Activated CD8-positive, alpha-beta memory T cell treated with anti-CD3 and anti-CD28 coated beads for 48 hours (primary cell): ENCODE results near the gene BOD1L2.

Experiments
- DNase-seq, 3 experiments: peaks; one replicate each; pipeline ENCODE4 v3.0.0-alpha.2; 2020; ENCODE audit warnings: low read depth in 2 of 3, low spot score in 2 of 3

Gene BOD1L2

DNA sequence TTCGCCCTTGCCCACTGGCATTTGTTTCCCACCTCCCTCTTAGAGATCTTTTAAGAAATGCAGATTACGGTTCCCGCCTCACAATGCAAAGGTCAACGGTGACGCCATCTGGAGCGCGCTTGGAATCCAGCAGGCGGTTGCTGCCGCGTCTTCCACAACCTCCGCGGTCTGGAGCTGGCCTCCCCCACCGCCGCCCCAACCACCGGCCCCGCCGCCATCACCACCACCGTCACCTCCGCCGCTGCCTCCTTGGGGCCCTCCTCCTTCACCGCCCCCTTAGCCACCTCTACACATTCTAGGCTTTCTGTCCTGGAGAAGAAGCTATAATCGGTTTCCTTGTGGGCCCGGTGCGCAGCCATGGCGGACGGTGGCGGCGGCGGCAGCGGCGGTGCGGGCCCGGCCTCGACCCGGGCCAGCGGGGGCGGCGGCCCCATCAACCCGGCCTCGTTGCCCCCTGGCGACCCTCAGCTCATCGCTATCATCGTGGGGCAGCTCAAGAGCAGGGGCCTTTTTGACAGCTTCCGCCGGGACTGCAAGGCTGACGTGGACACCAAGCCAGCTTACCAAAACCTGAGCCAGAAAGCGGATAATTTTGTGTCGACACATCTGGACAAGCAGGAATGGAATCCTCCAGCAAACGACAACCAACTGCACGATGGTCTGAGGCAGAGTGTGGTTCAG is at the start of gene BOD1L2:
Gene BOD1L2 (plus strand): TSS at position 132 of the 681 bp plus-strand sequence. CDS start 226 bp downstream, at position 358.
- DNase-seq: no peak

GRCh38 chr18:57107140-57107832 is 39.6 kb upstream of the BOD1L2 start:
- no peak for DNase-seq

DNA sequence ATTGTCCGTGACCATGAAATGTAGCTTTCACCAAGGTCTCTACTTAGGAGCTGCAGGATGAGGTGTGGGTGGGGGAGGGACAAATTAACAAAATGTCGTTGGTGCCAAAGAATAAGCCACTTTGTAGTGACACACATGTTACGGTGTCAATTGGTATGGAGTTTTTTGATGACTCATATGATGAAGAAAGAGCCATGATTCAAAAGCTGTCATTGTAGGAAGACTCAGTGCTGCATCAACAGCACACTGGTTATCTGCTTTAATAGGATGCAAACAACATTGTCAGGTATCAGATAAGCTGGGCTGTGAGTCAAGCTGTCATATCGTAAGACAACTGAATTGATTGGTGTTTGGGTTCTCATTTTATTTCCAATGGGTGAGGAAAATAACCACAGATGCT is 36.6 kb upstream of the BOD1L2 start:
- DNase-seq: no peak

DNA sequence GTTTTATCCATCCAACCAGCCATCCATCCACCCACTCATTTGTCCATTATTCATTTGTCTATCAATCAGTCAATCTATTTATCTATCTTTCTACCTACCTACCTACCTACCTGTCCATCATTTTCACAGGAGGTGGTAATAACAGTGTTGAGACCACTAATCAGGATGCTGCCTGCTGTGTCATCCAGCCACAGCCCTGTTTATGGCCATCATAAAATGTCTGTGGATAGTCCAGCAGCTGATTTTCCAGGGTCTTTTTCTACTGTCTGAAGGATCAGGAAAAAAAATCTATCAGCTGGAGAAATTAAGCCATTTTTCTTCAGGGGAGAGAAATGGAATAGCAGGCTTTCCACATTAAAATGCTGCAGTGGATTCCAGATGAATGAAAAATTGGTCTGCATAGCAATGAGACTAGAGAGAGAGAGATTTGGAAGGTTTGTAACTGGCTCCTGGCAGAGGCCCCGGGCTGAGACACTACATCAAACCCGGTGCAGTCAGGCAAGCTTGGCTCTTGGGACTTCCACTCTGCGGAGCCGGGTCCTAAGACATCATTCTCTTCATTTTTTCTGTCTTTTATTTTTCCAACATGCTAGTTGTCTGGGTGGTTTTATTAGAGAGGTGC is 33.0 kb upstream of the BOD1L2 start:
- no peak for DNase-seq

GRCh38 chr18:57116598-57117132 is 30.2 kb upstream of the BOD1L2 start:
- no peak for DNase-seq

- no peak for DNase-seq
Observed at GRCh38 chr18:57121542-57122112, 25.3 kb upstream of the BOD1L2 start.

GRCh38 chr18:57122936-57123510 is 23.9 kb upstream of the BOD1L2 start:
- no peak for DNase-seq

DNA sequence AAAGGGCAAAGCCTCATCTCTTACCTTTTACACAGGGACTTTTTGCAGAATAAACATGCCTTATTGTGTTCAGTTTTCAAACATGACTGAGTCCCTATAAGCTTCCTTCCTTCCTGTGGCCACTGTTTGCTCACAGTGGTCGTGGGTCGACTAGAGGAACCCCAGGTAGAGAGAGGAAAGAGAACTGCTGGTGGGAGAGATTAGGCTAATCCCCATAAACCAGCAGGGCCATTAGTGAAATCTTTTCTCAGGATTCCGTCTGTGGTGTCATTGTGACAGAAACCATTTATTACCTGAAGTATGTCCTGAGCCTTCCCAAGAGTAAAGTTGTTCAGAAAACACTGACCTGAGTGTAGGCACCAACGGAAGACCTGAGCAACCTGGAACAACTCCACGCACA is 21.3 kb upstream of the BOD1L2 start:
- no peak for DNase-seq

DNA sequence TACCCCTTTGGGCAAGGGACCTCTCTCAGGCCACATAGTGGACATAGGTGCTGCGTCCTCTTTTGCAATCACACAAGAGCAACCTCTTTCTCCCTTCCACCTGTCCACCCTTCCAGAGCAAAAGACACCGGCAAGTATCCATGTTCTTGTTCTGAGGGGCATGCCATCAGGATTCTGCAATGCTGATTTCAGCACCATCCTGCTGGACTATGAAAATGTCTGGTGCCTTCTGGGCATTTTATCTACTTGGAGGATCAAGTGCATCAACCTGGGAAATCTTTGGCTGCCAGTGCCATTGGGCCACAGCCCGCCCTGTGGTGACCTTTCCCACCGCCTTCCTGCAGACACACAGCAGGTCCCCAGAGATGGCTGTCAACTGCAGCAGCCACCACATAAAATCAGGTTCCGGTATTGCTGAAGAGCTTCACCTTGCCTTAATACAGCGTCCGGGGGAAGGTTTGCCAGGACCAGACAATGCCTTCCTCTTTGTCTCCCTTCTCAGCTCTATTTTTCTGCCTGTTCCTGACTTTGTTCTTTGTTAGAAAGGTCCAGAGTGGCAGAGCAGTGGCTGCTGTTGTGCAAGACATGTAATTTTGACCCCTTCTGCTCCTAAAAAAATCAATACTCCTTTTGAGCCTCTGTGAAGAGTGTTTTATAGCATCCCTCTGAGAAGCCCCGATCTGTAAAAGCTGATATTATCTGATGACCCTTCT is 18.5 kb upstream of the BOD1L2 start:
- no peak for DNase-seq

GRCh38 chr18:57131101-57131500 is 15.8 kb upstream of the BOD1L2 start:
- DNase-seq: no peak

DNA sequence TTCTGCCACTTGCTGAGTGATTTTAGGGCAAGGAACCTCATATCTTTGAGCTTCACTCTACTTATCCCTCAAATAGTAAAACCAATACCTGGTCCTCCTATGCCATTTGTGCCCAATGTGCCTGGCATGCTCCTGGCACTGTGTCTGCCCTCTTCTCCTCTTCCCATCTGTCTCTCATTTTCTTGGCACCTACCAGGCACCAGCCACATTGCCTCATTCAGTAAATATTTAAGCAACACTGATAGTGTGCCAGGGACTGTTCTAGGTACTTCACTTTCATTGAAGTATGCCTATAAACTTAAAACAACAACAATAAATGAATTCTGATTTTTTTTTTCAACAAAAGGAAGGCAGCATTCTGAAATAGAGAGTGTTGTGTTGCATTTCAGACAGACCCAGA is 15.1 kb upstream of the BOD1L2 start:
- DNase-seq: no peak

DNA sequence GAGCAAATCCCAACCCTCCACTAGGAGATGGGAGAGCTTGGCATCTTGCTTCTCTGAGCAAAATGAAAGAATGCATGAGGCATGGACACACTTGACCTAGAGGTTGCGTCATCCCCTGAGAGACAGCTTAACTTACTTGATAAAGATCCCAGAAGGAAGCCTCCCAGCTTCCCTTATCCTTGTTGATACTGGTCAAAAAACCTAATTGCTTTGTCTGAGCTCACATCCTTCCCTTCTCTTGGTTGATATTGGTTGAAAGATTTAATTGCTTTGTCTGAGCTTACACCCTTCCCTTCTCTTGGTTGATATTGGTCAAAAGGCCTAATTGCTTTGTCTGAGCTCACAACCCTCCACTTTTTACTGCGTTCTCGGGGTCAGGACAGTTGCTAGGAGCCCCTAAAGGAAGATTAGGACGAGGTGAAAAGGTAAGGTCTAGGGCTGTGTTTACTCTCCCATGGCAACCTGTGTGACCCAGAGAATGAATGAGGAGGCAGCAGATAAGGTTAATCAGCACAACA is 12.2 kb upstream of the BOD1L2 start:
- no peak for DNase-seq

DNA sequence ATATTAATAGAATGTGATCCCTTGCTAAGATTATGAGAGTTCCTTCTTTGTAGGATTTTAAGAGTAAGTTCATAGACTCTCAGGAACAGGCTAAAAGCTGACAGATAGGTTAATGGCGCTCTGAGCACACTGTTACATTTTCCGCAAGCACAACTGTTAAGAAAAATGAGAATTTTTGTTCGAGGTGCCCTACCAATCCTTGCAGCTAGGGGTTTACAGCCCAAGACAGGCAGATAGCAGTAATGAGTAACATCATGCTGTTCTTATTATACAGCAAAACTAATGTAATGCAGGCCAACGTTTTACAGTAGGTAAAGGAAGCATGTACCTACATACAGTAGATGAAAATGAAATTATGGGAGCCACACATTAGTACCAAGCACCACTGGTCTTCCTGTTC is 11.2 kb upstream of the BOD1L2 start:
- no peak for DNase-seq

DNA sequence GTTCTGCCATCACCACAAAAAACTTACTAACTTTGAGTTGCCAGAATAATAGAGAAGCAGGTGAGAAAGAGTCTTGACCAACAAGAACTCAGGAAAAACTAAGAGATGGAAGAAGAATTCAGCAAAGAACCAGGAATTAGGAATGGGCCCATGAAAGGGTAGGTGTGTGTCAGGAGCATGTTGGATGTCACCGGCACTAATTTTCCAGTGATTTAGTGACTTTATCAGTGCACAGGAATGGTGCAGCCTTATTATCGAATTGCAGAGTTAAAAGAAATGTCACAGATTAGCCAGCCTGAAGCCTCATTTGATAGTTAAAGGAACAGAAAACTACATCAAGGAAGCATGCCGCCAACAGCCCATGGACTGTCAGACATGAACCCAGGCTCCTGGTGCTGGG is 9.0 kb upstream of the BOD1L2 start:
- no peak for DNase-seq

- no peak for DNase-seq
Observed at GRCh38 chr18:57141208-57142129, 5.4 kb upstream of the BOD1L2 start.

GRCh38 chr18:57142324-57142723 is 4.6 kb upstream of the BOD1L2 start:
- no peak for DNase-seq

DNA sequence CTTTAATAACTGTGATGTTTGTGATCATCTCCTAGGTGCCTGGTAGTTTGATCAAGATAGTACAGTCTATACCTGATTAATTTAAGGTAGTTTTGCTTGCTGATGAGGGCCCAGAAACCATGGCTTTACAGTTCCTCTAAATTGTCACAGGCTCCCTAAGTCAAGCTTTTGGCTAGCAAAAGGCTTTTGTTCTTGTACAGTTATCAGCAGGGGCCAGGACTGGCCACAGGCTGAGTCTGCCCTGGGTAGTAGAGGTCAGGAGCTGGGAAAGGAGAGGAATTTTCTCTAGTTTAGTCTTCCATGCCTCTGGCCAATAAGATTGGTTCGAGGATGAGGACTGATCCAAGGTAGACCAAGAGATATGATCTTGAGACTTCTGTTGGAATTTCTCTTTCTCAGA is 3.6 kb upstream of the BOD1L2 start:
- DNase-seq: no peak

DNA sequence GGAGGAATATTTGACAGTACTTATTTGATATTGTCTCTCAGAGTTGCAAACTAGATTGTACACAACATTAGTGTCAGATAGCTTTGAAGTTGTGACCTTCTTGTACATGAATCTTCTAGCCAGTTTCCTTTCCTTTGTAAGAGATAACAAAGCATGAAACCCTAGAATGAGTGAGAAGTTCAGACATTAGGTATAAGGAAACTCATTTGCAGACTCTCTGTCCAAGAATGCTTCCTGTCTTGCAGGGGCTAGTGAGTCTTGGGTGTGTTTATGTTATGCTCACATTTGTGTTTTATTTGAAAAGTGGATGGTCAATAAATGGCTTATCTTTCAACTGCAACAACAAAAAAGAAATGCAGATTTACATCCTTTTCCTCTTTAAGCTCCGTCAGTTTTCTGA is 1.4 kb downstream of the BOD1L2 start:
- DNase-seq: no peak

- no peak for DNase-seq
Observed at GRCh38 chr18:57149051-57149450, 2.2 kb downstream of the BOD1L2 start.

DNA sequence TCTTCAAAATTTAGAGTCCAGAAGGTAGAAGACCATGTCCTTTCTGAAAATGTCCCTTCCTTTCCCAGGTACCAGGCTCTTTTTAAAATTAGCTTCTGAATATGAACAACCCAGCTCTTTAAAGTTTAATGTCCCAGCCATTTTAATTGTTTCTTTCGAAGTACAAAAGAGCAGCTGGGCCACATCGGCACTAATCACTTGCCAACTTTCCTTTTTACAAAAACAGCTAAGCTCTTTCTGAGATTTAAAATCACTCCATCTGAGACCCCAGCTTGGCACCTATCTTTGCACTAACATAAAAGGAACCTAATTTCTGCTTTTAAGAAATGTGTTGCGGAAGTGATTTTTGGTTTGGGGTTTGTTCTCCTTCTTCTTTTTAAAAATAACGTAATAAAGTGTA is 2.6 kb downstream of the BOD1L2 start:
- DNase-seq: no peak
